ENCODE measurements around the gene BRSK2. TPM values are rescaled to one million over a fixed set of nuclear protein-coding genes. Genes with fewer than 3 reads are reported as not detected.

BRSK2 gene
- total RNA-seq, 2 experiments from 2014 or later: 0.22 to 0.55 TPM

DNA sequence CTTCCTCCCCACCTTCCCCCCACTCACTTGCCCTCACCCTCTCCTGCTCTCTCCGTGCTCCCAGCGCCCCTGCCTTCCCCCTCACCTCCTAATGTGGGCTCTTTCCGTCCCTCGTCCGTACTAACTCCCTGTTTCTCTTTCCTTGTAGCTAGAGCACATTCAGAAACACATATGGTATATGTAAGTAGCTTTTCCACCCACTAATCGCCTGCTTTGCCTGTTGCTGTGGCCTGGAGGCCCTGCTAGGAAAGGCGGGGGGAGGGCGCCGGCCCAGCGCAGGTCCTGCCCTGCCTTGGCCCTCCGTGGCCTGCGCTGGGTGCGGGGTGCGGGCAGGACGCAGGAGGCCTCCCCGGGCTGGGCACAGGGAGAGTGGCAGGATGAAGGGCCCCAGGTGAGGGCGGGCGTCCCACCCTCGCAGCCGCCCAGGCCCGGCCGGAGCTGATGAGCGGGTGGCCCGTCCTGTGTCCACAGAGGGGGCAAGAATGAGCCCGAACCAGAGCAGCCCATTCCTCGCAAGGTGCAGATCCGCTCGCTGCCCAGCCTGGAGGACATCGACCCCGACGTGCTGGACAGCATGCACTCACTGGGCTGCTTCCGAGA lies 55.2 kb downstream of the BRSK2 start:
- no peak for ATAC-seq (ENCODE audit: poor library complexity)
- POLR2A ChIA-PET: no interaction called here
- Mint-ChIP-seq H3K9me3 (no peaks in the 10 kb centered on the region), H3K36me3 (ENCODE audit: low read depth) (no peaks in the 10 kb centered on the region), H3K4me3 (no peak overlapping the region), H3K27me3 (no peaks in the 10 kb centered on the region), H3K27ac (no peak overlapping the region), H3K4me1 (ENCODE audit: low read depth) (no peaks in the 10 kb centered on the region)
- Histone ChIP-seq H3K9me3 (ENCODE audit: control insufficient read depth in 1 of 2, insufficient read depth in 1 of 2, low read length in 2 of 2) (peaks cover 0 to 4% of the 10 kb centered on the region in 2 experiments), H3K36me3 (ENCODE audit: insufficient read depth, low read length) (no peaks in the 10 kb centered on the region), H3K27ac (ENCODE audit: low read depth in 1 of 2, low read length in 2 of 2) (no peak overlapping the region), H3K4me3 (ENCODE audit: low read length) (no peak overlapping the region), H3K27me3 (ENCODE audit: control insufficient read depth in 1 of 2, insufficient read depth in 2 of 2, low read length in 2 of 2) (no peaks in the 10 kb centered on the region), H3K4me1 (ENCODE audit: insufficient read depth, low read length) (peaks cover 2% of the 10 kb centered on the region)
- TF ChIP-seq, protein P1, sequence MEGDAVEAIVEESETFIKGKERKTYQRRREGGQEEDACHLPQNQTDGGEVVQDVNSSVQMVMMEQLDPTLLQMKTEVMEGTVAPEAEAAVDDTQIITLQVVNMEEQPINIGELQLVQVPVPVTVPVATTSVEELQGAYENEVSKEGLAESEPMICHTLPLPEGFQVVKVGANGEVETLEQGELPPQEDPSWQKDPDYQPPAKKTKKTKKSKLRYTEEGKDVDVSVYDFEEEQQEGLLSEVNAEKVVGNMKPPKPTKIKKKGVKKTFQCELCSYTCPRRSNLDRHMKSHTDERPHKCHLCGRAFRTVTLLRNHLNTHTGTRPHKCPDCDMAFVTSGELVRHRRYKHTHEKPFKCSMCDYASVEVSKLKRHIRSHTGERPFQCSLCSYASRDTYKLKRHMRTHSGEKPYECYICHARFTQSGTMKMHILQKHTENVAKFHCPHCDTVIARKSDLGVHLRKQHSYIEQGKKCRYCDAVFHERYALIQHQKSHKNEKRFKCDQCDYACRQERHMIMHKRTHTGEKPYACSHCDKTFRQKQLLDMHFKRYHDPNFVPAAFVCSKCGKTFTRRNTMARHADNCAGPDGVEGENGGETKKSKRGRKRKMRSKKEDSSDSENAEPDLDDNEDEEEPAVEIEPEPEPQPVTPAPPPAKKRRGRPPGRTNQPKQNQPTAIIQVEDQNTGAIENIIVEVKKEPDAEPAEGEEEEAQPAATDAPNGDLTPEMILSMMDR (IDR thresholded peaks at IDR 0.05): no peak
- CTCF ChIA-PET: no interaction called here
- intact Hi-C loops (cut with DNase I, micrococcal nuclease): no loop called here
- DNase-seq: no peak

DNA sequence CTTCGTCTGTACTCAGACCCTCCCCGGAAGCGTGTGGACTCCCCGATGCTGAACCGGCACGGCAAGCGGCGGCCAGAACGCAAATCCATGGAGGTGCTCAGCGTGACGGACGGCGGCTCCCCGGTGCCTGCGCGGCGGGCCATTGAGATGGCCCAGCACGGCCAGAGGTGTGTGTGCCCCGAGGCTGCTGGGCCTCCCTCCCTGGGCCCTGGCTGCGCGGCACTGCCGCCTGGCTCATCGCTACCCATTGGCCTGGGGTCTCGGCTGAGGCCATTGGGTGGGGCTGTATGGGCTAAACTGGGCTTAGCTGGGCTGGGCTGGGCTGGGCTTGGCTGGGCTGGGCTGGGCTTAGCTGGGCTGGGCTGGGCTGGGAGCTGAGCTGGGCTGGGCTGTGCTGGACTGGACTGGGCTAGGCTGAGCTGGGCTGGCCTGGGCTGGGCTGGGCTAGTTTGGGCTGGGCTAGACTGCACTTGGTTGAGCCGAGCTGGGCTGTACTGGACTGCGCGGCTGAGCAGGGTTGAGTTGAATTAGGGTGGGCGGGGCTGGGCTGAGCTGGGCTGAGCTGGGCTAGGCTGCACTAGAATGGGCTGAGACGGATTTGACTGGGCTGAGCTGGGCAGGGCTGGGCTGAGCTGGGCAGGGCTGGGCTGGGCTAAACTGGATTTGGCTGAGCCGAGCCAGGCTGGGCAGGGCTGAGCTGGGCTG lies 56.2 kb downstream of the BRSK2 start:
- ATAC-seq (ENCODE audit: poor library complexity): no peak
- Histone ChIP-seq H3K27ac (ENCODE audit: low read depth in 1 of 2, low read length in 2 of 2) (no peak overlapping the region), H3K36me3 (ENCODE audit: insufficient read depth, low read length) (no peaks in the 10 kb centered on the region), H3K9me3 (ENCODE audit: control insufficient read depth in 1 of 2, insufficient read depth in 1 of 2, low read length in 2 of 2) (peaks cover 0 to 4% of the 10 kb centered on the region in 2 experiments), H3K4me1 (ENCODE audit: insufficient read depth, low read length) (peaks cover 2% of the 10 kb centered on the region), H3K27me3 (ENCODE audit: control insufficient read depth in 1 of 2, insufficient read depth in 2 of 2, low read length in 2 of 2) (no peaks in the 10 kb centered on the region), H3K4me3 (ENCODE audit: low read length) (no peak overlapping the region)
- CTCF ChIA-PET: no interaction called here
- no peak overlapping the region for H3K27ac Mint-ChIP-seq
- no peak for DNase-seq
- no peaks in the 10 kb centered on the region for H3K9me3 Mint-ChIP-seq
- H3K4me1 Mint-ChIP-seq (ENCODE audit: low read depth): no peaks in the 10 kb centered on the region
- POLR2A ChIA-PET: no interaction called here
- TF ChIP-seq, protein P1 (IDR thresholded peaks at IDR 0.05): no peak
- no peak overlapping the region for H3K4me3 Mint-ChIP-seq
- intact Hi-C loops (cut with DNase I, micrococcal nuclease): no loop called here
- no peaks in the 10 kb centered on the region for H3K27me3 Mint-ChIP-seq
- no peaks in the 10 kb centered on the region for H3K36me3 Mint-ChIP-seq (ENCODE audit: low read depth)

DNA sequence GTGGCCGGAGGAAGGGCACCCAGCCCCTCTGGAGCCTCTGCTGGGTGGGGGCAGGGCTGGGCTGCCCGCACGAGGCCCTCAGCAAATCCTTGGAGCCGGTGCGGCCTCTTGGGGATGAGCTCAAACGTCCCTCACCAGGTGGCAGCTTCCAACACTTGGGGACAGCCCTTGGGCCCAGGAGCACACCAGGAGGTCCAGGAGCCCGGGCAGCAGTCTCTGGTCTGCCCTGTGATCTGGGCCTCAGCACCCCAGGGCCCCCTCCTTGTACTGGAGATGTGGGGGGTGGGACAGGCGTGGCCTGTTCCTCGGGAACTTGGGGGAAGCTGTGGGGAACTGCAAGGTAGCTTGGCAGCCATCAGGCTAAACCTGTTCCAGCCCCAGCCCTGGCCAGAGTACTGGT lies 56.9 kb downstream of the BRSK2 start:
- no peak overlapping the region for H3K4me3 ChIP-seq (ENCODE audit: low read length)
- Mint-ChIP-seq H3K27ac (no peak overlapping the region), H3K4me3 (no peak overlapping the region), H3K4me1 (ENCODE audit: low read depth) (no peaks in the 10 kb centered on the region), H3K36me3 (ENCODE audit: low read depth) (no peaks in the 10 kb centered on the region), H3K27me3 (no peaks in the 10 kb centered on the region), H3K9me3 (no peaks in the 10 kb centered on the region)
- ChIA-PET POLR2A (no interaction called here), CTCF (no interaction called here)
- ATAC-seq (ENCODE audit: poor library complexity): no peak
- TF ChIP-seq, protein P1 (IDR thresholded peaks at IDR 0.05): no peak
- H3K4me1 ChIP-seq (ENCODE audit: insufficient read depth, low read length): peaks cover 2% of the 10 kb centered on the region
- no peak overlapping the region for H3K27ac ChIP-seq (ENCODE audit: low read depth in 1 of 2, low read length in 2 of 2)
- DNase-seq: no peak
- no peaks in the 10 kb centered on the region for H3K36me3 ChIP-seq (ENCODE audit: insufficient read depth, low read length)
- intact Hi-C loops (cut with DNase I, micrococcal nuclease): no loop called here
- H3K27me3 ChIP-seq (ENCODE audit: control insufficient read depth in 1 of 2, insufficient read depth in 2 of 2, low read length in 2 of 2): no peaks in the 10 kb centered on the region
- peaks cover 0 to 4% of the 10 kb centered on the region in 2 experiments for H3K9me3 ChIP-seq (ENCODE audit: control insufficient read depth in 1 of 2, insufficient read depth in 1 of 2, low read length in 2 of 2)
